HG02885 (cell line): ENCODE results near the gene MYO18A.

Source experiments
- ATAC-seq: cut with Tn5 transposase; IDR thresholded peaks from one replicate; pipeline ENCODE4 v1.9.1; 2021; ENCODE audit warnings: mild to moderate bottlenecking; ENCODE audit not compliant: unreplicated experiment, poor library complexity

Gene MYO18A

DNA sequence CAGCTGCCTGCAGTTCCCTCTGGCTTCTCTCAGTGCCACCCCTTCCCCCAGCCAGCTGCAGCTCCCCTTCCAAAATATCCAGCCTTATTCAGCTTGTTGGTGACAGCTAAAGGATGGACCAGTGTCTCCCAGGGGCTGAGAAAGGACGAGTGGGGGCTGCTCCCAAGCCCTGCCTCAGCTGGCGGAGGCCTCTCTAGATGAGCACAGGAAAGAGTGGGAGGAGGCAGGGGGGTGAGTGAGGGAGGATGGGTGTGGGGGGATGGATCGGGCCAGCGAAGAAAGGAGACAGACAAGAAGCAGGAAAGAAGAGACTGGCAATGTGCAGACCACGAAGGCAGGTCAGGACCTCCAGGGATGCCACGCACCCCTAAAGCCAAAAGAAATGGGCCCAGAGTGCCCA is 119.7 kb downstream of the MYO18A start:
- no peak for ATAC-seq

DNA sequence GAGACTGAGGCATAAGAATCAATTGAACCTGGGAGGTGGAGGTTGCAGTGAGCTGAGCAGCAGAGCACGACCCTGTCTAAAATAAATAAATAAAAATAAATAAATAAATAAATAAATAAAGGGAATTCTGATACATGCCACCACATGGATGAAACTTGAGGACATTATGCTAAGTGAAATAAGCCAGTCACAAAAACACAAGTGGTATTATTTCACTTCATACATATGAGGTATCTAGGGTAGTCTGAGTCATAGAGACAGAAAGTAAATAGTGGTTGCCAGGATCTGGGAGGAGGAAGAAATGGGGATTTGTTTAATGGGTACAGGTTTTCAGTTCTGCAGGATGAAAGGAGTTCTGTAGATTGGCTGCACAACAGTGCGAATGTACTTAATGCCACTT is 120.9 kb downstream of the MYO18A start:
- no peak for ATAC-seq

DNA sequence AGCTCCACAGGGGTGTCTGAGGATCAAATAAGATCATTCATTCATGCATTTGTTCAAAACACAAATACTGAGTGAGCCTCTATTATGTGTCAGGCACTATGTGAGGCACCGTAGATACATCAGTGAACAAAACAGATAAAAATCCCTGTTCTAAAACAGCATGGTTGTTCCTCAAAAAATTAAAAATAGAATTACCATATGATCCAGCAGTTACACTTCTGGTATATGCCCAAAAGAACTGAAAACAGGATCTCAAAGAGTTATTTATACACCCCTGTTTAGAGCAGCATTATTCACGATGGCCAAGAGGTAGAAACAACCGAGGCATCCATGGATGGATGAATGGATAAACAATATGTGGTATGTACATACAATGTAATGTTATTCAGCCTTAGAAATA is 121.8 kb downstream of the MYO18A start:
- no peak for ATAC-seq

DNA sequence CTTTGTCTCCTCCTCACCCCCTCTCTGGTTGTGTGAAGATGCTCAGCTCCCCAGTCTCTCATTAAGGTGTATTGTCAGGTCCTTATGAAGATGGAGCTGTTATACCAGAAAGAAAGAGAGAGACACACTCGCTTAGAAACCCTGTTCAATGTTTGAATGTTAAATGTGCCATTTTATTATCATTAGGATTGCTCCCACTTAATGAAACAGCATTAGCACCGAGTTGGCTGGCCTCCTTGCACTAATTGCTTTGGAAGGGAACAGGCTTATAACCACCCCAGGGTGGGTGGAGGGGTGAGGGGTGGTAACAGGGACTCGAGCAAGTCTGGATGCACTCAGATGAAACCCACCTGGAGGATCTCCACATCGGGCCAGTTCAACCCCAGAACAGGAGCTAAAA is 122.8 kb downstream of the MYO18A start:
- ATAC-seq: no peak

DNA sequence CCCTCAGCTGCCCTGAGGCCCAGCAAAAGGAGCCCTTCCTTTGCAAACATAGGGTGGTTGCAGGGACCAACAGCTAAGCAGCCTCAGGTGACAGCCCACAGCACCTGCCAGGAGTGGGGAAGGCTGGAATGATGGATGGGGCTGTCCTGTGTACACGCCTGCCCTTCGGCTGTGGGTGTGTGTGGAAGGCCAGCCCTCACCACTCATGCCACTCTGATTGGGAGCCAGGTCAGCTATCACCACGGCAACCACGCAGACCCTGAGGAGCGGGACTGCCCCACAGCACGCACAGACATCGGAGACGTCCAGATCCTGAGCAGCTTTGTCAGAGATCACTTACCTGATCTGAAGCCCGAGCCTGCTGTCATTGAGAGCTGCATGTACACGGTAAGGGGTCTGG is 125.4 kb downstream of the MYO18A start:
- ATAC-seq: no peak

DNA sequence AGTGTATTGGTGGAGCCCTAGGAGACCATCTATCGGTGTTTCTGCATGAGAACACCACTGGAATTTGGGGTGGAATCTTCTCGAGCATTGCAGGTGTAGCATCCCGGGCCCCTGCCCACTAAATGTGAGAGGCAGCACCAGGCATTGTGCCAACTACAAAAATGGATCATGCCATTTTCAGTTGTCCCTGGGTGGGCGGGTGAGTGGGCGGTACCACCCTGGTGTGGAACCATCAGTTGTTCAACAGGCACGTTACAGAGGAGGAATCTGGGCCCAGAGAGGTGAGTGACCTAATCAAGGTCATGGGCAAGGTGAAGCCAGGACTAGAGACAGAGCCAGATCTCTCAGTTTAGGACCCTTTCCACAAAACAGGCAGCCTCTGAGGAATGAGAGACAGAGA is 128.5 kb downstream of the MYO18A start:
- no peak for ATAC-seq

DNA sequence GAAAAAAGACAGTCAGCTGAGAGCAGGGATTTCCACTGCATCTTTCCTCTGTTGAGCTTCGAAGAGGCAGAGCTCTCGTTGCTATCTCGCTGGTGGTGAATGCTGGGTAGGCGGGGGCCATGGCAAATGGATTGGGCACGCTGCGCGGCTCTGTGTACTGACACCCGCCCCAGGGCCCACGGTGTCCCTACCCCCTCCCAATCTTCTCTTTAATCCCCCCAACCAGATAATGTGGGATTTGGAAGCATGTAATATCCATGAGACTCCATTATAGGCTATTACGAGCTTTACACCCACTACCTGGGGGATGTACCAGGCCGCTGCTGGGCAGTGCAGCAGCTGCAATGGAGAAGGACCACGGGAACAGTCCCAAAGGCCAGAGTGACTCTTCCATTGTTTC is 129.0 kb downstream of the MYO18A start:
- ATAC-seq: no peak

DNA sequence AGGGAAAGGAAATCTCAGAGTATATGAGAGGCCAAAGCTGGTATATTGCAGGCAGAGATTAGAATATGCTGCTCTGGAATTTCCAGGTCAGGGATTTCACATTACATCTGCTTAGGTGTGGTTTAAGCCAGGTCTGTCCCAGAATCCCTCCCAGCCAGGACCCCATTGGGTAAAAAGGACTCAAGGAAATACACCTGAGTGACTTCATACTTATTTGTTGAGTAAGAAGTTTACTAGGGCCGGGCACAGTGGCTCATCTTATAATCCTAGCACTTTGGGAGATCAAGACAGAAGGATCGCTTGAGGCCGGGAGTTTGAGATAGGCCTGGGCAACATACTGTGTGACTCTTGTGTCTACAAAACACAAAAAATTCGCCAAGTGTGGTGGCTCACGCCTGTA is 130.0 kb downstream of the MYO18A start:
- ATAC-seq: no peak

DNA sequence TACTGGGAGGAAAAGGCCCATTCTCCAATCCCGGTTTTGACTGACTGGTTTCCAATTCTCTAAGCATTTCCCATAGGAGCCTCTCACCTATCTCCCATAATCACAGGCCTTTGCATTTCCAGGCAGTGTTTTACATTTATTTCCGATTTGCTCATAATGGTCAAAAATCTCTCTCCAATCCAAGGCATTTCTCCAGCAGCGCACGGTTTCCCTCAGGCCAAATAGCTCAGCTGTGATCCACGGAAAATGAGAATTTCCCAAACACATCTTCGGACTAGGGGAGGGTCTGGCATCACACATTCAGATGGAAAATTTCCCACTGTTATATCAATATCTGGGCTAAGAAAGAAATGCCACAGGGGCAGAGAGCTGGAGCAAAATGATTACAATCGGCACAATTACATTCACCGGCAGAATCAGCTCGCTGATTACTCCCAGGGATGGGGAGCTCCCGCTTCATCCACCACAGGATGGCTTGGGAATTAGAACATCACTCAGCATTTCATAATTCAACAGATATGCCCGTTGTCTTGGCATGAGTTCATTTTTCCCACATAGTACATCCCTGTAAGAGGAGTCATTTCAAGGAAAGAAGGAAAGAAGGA is 130.6 kb downstream of the MYO18A start:
- ATAC-seq: no peak

DNA sequence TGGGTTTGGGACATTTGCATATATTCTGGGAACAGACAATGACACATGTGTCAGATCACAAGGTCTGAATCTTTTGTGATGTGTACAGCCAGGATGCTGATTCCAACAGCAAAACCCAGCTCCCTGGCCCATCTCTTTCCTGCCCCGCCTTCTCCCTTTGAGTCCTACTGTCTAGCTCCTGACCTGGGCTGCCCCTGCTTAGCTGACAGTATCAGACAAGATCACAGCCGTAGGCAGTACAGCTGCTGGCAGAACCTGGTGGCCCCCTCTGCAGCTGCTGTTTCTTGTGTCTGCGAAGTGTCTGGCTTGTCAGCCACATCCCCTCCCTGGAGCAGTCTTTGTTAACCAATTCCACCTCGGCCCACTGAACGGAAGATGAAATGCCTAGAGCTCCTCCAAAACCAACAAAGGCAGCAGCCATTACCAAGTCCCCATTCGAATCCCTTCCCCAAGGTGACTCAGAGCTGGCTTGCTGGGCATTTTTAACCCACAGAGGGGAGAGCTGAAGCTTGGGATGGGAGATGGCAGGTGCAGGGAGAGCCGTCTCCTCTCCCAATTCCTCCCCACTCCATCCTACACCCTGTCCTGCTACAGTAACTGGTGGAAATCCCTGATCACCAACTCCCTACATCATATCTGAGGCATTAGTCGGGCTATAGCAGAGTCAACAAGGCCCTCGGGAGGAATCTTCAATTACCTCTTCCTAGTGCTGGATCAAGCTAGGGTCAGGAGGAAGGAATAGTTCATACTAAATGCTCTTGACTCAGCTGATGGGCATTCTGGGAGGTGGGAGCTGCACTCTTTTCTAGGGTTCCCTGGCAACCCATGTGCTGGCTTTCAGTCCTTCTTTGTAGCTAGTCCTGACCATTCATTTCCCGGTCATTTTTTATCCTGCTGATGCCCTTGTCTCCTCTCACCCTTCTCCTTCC is 131.5 kb downstream of the MYO18A start:
- ATAC-seq: no peak

DNA sequence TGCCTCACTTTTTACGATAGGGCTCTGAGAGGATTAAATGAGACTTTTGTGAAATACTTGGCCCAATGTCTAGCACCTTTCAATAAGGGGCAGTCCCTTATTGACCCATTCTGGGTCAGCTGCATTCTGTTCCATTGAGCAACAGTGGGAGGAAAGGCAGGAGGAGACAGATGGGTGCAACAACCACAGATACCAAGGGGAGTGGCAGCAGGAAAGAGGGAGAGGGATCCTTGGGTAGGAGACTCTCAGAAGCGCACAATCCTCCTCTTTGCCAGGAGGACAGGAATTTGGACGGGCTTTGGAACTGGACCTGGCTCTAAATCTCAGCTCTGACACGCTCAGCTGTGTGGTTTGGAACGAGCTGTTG is 133.7 kb downstream of the MYO18A start:
- ATAC-seq: no peak

DNA sequence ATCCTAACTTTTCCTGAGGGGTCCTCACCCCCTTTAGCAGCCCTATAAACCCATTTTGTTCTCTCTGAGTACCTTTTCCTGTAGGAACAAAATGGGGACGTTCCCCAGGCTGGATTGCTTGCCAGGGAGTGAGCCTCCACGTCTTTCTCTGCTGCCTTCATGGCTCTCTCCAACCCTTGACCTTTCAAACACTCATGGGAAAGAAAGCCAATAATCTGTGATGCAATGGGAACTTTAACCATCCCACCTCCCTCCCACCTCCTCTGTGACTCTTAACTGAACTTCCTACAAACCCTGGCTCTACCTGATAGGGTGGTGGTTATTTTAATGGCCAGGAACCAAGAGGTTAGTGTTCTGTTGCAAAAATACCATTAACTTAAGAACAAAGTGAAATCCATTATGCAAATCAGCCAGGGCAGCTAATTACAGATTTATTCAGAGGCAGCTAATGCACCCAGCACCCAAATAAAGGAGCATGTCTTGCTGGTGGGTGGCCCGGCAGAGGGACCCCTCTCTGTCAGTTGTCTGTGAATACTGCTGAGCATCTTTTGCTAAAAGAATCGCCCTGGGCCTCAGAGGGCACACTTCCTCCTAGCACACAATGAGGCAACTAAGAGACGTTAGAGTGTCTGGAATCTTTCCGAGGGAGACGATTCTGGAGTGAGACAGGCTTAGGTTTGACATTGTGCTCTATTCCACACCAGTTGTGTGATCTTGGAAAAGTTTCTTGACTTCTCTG is 134.3 kb downstream of the MYO18A start:
- no peak for ATAC-seq

DNA sequence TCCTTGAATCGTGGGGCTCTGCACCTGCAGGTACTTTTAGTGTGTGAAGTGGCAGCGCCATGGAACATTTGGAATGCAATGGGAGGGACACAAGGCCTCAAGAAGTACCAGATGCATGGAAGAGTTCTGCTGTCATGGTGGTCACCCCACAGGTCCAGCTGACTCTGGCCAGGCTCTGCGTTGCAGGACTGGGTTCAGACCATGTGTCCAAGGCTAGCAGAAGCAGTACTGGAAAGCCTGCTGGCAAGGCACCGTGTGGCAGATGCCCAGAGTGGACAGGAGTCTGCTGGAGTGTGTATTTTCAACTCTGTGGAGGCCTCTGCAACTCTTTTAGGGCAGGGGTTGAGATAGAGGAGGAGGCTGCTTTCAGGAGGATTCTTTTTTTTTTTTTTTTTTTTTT is 135.2 kb downstream of the MYO18A start:
- no peak for ATAC-seq

DNA sequence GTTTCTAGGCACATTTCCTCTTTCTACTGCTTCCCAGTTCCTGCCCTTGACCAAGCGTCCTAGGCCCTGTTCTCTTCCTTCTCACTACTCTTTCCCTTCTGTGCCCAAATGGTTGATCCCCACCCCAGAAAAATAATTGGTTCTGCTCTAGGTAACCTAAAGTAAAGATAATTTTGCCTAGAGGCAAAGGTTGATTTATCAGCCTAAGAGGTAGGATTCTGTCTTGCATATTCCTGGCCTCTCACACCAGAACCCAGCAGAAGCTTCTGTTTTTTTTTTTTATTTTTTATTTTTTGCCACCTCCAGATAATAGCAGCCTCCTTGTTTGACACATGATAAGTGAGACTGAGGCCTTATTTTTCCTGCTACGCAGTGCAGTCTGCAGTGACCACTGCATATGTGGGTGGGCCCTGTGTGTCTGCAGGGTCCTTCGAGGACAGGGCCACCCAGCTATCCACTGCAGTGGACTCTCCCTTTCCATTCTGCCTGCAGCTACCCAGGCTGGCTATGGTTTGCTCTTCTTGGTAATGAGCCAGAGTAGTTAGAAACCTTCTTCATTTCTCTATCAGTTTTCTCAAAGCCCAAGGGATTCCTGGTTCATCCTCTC is 136.6 kb downstream of the MYO18A start:
- no peak for ATAC-seq

DNA sequence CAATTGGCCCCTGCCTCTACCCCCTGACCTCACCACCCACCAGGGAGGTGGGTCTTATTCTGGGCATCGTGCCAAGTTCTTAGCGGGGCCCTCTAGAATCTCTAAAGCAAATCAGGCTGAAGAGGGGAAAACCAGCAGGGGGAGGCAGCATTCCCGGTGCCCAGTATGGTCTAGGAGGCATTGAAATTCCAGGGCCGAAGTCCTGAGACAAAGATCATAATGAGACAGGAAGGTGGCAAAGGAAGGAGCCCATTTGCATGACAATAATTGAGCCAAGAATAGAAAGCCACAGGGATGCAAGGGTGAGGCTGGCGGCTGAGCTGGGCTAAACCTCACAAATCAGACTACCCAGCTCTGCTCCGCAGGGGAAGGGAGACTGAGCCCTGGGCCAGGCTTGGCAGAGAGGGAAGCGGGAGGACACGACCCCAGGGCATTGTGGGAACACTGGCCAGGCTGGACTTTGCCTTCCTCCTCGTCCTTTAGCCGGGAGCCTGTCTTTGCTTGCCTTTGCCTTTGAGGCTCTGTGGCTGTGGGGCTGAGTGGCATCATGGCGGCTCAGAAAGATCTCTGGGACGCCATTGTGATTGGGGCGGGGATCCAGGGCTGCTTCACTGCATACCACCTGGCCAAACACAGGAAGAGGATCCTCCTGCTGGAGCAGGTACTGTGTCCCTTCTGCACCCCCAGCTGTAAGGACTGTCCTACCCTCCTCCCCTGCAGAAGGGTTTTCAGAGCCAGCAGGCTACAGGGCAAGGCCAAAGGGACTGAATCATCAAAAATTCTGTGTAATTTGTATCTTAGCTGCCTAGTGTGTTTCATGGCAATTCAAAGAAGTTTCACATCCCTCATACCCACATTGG is 137.3 kb downstream of the MYO18A start, which contains the start of gene PIPOX:
Gene PIPOX (plus strand): TSS at position 463 of the 860 bp plus-strand sequence. CDS start 85 bp downstream, at position 548.
- ATAC-seq: no peak

DNA sequence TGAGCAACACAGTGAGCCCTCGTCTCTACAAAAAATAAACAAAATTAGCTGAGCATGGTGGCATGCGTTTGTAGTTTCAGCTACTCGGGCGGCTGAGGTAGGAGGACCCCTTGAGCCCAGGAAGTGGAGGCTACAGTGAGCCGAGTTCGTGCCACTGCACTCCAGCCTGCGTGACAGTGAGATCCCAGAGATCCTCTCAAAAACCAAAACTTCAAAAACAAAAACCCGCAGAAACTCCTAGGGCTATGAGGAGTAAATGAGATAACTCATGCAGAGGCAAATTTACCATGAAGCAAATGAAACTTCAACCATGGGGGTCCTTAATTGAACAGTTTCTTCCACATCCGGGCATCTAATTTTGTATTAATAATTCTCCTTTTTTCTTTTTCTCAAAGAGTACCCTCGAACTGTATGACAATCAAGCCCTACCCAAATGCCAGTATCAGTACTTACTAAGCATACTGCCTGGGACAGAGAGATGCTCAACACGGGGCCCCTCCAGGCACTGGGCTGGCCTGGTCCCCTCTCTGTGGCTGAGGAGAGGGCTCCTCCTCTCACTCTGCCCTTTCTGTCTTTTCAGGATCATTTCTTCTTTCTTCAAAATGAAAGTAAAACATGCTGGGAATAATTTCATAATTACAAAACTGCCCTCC is 138.0 kb downstream of the MYO18A start:
- no peak for ATAC-seq

DNA sequence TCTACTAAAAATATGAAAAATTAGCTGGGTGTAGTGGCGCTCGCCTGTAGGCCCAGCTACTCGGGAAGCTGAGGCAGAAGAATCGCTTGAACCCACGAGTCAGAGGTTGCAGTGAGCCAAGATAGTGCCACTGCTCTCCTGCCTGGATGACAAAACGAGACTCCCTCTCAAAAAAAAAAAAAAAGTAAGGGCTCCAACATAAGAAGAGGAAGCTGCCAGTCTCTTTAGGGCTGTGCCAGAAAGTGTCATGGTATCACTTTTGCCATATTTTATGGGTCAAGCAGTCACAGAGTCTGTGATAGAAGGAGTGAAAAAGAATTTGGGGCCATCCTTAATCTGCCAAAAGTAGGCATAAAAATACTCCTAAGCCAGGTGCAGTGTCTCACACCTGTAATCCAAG is 138.6 kb downstream of the MYO18A start:
- no peak for ATAC-seq

DNA sequence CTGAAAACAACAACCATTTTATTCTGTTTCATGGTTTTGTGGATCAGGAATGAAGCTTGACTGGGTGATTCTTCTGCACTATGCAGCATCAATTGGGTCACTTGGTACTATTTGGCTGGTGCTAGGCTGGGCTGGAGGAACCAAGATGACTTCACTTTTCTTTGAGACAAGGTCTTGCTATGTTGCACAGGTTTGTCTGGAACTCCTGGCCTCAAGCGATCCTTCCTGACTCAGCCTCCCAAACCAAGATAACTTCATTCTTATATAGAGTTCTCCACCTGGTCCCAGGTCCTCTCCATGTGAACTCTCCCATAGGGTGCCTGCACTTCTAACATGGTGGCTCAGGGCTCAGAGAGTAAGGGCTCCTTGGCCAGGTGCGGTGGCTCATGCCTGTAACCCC is 139.1 kb downstream of the MYO18A start:
- no peak for ATAC-seq
